ENCODE measurements around the gene CRELD2. TPM values are rescaled to one million over a fixed set of nuclear protein-coding genes. Genes with fewer than 3 reads are reported as not detected.

The CRELD2 gene
- total and polyA plus RNA-seq, 4 donors = 12.6 to 43.5 (median 36.4) TPM

DNA sequence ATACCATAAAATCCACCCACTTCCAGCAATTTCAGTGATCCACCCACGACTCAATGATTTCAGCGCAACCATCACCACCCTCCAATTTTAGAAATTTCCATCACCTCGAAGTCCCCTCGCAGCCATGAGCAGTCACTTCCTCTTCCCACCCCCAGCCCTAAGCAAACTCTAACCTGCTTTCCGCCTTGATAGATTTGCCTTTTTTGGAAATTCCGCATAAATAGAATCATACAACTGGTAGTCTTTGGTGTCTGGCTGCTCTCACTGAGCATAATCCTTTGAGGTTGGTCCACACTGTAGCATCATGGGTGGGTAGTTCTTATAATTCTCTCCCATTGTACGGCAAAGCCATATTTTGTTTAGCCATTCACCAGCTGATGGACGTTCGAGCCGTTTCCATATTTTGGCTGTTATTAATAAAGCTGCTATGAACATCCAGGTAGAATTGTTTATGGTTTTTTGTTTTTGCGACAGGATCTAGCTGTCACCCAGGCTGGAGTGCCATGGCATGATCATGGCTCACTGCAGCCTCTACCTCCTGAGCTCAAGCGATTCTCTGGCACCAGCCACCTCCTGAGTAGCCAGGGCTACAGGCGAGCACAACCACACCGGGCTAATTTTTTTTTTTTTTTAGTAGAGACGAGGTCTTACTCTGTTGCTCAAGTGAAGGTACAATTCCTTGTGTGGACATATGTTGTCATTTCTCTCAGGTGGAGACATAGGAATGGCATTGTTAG lies 58.2 kb downstream of the CRELD2 start:
- ATAC-seq (ENCODE audit: low FRiP score) = peak; percentile 3
- H3K27ac ChIP-seq (ENCODE audit: low read depth in 1 of 2, low read length in 2 of 2) = no peak overlapping the region
- H3K9me3 ChIP-seq (ENCODE audit: control insufficient read depth, low read length) = no peaks in the 10 kb centered on the region
- H3K27me3 ChIP-seq (ENCODE audit: control insufficient read depth in 1 of 2, insufficient read depth in 2 of 2, low read length in 1 of 2) = no peaks in the 10 kb centered on the region
- 52 to 60% methylated on average over 15 of the region's 15 CpGs for WGBS, 2 donors
- no peaks in the 10 kb centered on the region for H3K4me1 ChIP-seq (ENCODE audit: control insufficient read depth in 1 of 2, insufficient read depth in 2 of 2, low read length in 2 of 2)
- H3K4me3 ChIP-seq (ENCODE audit: low read length in 2 of 2) = no peak overlapping the region
- no peaks in the 10 kb centered on the region for H3K36me3 ChIP-seq (ENCODE audit: control insufficient read depth in 1 of 2, insufficient read depth in 2 of 2, low read length in 1 of 2)
- peak in 1 of 2 donors; percentile 13 for DNase-seq
- intact Hi-C loops (cut with DNase I) = loop anchor here in 1 of 2 donors (5.0 to 10.0 kb wide), 2 partner anchors 52 to 56 kb away; no protein-coding TSS in a partner anchor

Small RNA genes within 50 kb of the gene (microRNA-seq; reads per million reads assigned to microRNA genes)
- 0 reads per million in 2 donors for gene MIR6821

Other genes with a start within 250 kb of the CRELD2 start
- 10 to 100 TPM; 26.7 to 32.2 TPM for gene BRD1, start 90.8 kb upstream of the CRELD2 start, total RNA-seq
- 10 to 100 TPM in 1 of 2 donors, 1 to 10 TPM in 1; 7.6 to 21.6 TPM for gene BRD1, start 90.8 kb upstream of the CRELD2 start, polyA plus RNA-seq
- gene ZBED4, start 64.8 kb upstream of the CRELD2 start, total RNA-seq = 1 to 10 TPM; 8.6 to 9.7 TPM
- 1 to 10 TPM; 1.3 to 1.9 TPM for gene ZBED4, start 64.8 kb upstream of the CRELD2 start, polyA plus RNA-seq
- 10 to 100 TPM; 13.7 to 18.7 TPM for gene ALG12, start 196 bp upstream of the CRELD2 start, total RNA-seq
- gene ALG12, start 196 bp upstream of the CRELD2 start, polyA plus RNA-seq = 10 to 100 TPM in 1 of 2 donors, 1 to 10 TPM in 1; 3.0 to 13.4 TPM
- gene PIM3, start 42.1 kb downstream of the CRELD2 start, total RNA-seq = 10 to 100 TPM; 41.4 to 74.9 TPM
- 10 to 100 TPM; 11.0 to 16.0 TPM for gene PIM3, start 42.1 kb downstream of the CRELD2 start, polyA plus RNA-seq
- gene IL17REL, start 94.1 kb downstream of the CRELD2 start, total RNA-seq = not detected
- under 1 TPM in 1 of 2 donors, not detected in 1; 0.05 TPM for gene IL17REL, start 94.1 kb downstream of the CRELD2 start, polyA plus RNA-seq
- not detected for gene TTLL8, start 139.7 kb downstream of the CRELD2 start, total RNA-seq
- not detected for gene TTLL8, start 139.7 kb downstream of the CRELD2 start, polyA plus RNA-seq
- gene MLC1, start 166.8 kb downstream of the CRELD2 start, total RNA-seq = under 1 TPM; 0.16 to 0.39 TPM
- 1 to 10 TPM in 1 of 2 donors, not detected in 1; 2.1 TPM for gene MLC1, start 166.8 kb downstream of the CRELD2 start, polyA plus RNA-seq
- gene MOV10L1, start 171.4 kb downstream of the CRELD2 start, total RNA-seq = 1 to 10 TPM in 1 of 2 donors, under 1 TPM in 1; 0.10 to 3.2 TPM
- gene MOV10L1, start 171.4 kb downstream of the CRELD2 start, polyA plus RNA-seq = 1 to 10 TPM; 1.5 to 4.2 TPM